ENCODE results near the gene ACTR6. TPM values are rescaled to one million over a fixed set of nuclear protein-coding genes. Genes with fewer than 3 reads are reported as not detected.
"Not testable (repeated sequence)": the region's sequence is repeated elsewhere in the genome, so short reads cannot be mapped to it uniquely, and the experiment has no call there.

The ACTR6 gene
- total and polyA plus RNA-seq, 2 donors = 36.8 to 39.9 TPM

GRCh38 chr12:100243137-100243536, 42.5 kb downstream of the ACTR6 start:
- Histone ChIP-seq H3K27ac (ENCODE audit: low read depth in 1 of 2, low read length in 1 of 2) (no peak overlapping the region), H3K27me3 (ENCODE audit: control insufficient read depth in 2 of 2, insufficient read depth in 1 of 2, low read length in 1 of 2) (no peaks in the 10 kb centered on the region), H3K9me3 (ENCODE audit: control insufficient read depth in 2 of 2, insufficient read depth in 1 of 2, low read length in 1 of 2) (no peaks in the 10 kb centered on the region), H3K36me3 (ENCODE audit: control insufficient read depth in 2 of 2, insufficient read depth in 2 of 2, low read length in 1 of 2) (no peaks in the 10 kb centered on the region), H3K4me3 (ENCODE audit: low read length in 2 of 2) (no peak overlapping the region), H3K4me1 (ENCODE audit: control insufficient read depth in 2 of 2, insufficient read depth in 2 of 2, low read length in 2 of 2) (no peaks in the 10 kb centered on the region)
- no peak for DNase-seq (ENCODE audit: low read depth in 6 of 9, low spot score in 9 of 9)
- 77% methylated on average over 5 of the region's 5 CpGs for WGBS

- WGBS = 98% methylated on average over 4 of the region's 4 CpGs
- Histone ChIP-seq H3K9me3 (ENCODE audit: control insufficient read depth in 2 of 2, insufficient read depth in 1 of 2, low read length in 1 of 2) (no peaks in the 10 kb centered on the region), H3K4me1 (ENCODE audit: control insufficient read depth in 2 of 2, insufficient read depth in 2 of 2, low read length in 2 of 2) (no peaks in the 10 kb centered on the region), H3K27ac (ENCODE audit: low read depth in 1 of 2, low read length in 1 of 2) (no peak overlapping the region), H3K27me3 (ENCODE audit: control insufficient read depth in 2 of 2, insufficient read depth in 1 of 2, low read length in 1 of 2) (no peaks in the 10 kb centered on the region), H3K36me3 (ENCODE audit: control insufficient read depth in 2 of 2, insufficient read depth in 2 of 2, low read length in 1 of 2) (no peaks in the 10 kb centered on the region), H3K4me3 (ENCODE audit: low read length in 2 of 2) (no peak overlapping the region)
- DNase-seq (ENCODE audit: low read depth in 6 of 9, low spot score in 9 of 9) = no peak
Observed at GRCh38 chr12:100247765-100248164, 47.1 kb downstream of the ACTR6 start.

DNA sequence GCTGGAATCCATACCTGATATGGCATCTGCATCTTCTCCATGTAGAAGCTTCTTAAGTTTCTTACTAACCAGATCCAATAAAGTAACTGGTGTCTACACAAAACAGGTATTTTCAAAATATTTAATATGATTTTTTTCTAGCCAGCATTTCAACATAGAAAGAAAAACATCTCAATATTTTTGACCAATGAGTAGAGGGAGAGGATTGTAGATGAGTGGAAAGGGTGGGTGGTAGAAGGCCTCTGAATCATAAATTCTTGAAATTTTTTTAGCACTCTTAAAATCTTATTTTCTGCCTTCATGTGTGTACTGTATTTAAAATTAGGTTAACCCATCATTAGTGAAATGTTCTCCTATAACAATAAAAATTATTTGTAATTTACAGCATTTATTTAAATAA, 48.3 kb downstream of the ACTR6 start:
- Histone ChIP-seq H3K27me3 (ENCODE audit: control insufficient read depth in 2 of 2, insufficient read depth in 1 of 2, low read length in 1 of 2) (no peaks in the 10 kb centered on the region), H3K4me1 (ENCODE audit: control insufficient read depth in 2 of 2, insufficient read depth in 2 of 2, low read length in 2 of 2) (no peaks in the 10 kb centered on the region), H3K4me3 (ENCODE audit: low read length in 2 of 2) (no peak overlapping the region), H3K36me3 (ENCODE audit: control insufficient read depth in 2 of 2, insufficient read depth in 2 of 2, low read length in 1 of 2) (no peaks in the 10 kb centered on the region), H3K27ac (ENCODE audit: low read depth in 1 of 2, low read length in 1 of 2) (no peak overlapping the region), H3K9me3 (ENCODE audit: control insufficient read depth in 2 of 2, insufficient read depth in 1 of 2, low read length in 1 of 2) (no peaks in the 10 kb centered on the region)
- DNase-seq (ENCODE audit: low read depth in 6 of 9, low spot score in 9 of 9) = no peak

DNA sequence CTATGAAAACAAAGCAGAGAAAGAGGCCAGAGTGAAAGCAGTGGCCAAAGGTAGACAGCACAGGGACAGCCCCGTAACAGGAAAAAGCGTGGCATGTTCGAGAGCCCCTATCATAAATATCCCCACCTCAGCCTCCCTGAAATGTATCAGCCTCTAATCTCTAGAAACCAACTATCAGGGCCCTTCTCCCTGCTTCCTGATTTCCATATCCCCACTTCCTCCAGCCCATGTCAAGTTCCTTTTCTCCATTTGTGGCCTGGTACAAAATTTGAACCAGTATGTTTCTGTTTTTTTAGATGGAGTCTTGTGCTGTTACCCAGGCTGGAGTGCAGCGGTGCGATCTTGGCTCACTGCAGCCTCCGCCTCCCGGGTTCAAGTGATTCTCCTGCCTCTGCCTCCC, 49.3 kb downstream of the ACTR6 start:
- H3K9me3 ChIP-seq (ENCODE audit: control insufficient read depth in 2 of 2, insufficient read depth in 1 of 2, low read length in 1 of 2) = no peaks in the 10 kb centered on the region
- H3K36me3 ChIP-seq (ENCODE audit: control insufficient read depth in 2 of 2, insufficient read depth in 2 of 2, low read length in 1 of 2) = no peaks in the 10 kb centered on the region
- no peak overlapping the region for H3K4me3 ChIP-seq (ENCODE audit: low read length in 2 of 2)
- DNase-seq (ENCODE audit: low read depth in 6 of 9, low spot score in 9 of 9) = no peak
- no peak overlapping the region for H3K27ac ChIP-seq (ENCODE audit: low read depth in 1 of 2, low read length in 1 of 2)
- WGBS = 93% methylated on average over 7 of the region's 7 CpGs
- no peaks in the 10 kb centered on the region for H3K4me1 ChIP-seq (ENCODE audit: control insufficient read depth in 2 of 2, insufficient read depth in 2 of 2, low read length in 2 of 2)
- no peaks in the 10 kb centered on the region for H3K27me3 ChIP-seq (ENCODE audit: control insufficient read depth in 2 of 2, insufficient read depth in 1 of 2, low read length in 1 of 2)

- H3K36me3 ChIP-seq (ENCODE audit: control insufficient read depth in 2 of 2, insufficient read depth in 2 of 2, low read length in 1 of 2) = no peaks in the 10 kb centered on the region
- no peaks in the 10 kb centered on the region for H3K4me1 ChIP-seq (ENCODE audit: control insufficient read depth in 2 of 2, insufficient read depth in 2 of 2, low read length in 2 of 2)
- H3K27ac ChIP-seq (ENCODE audit: low read depth in 1 of 2, low read length in 1 of 2) = no peak overlapping the region
- no peaks in the 10 kb centered on the region for H3K27me3 ChIP-seq (ENCODE audit: control insufficient read depth in 2 of 2, insufficient read depth in 1 of 2, low read length in 1 of 2)
- DNase-seq (ENCODE audit: low read depth in 6 of 9, low spot score in 9 of 9) = no peak
- H3K4me3 ChIP-seq (ENCODE audit: low read length in 2 of 2) = no peak overlapping the region
- no peaks in the 10 kb centered on the region for H3K9me3 ChIP-seq (ENCODE audit: control insufficient read depth in 2 of 2, insufficient read depth in 1 of 2, low read length in 1 of 2)
- WGBS = 93% methylated on average over 2 of the region's 2 CpGs
Observed at GRCh38 chr12:100251917-100252316, 51.3 kb downstream of the ACTR6 start.

- Histone ChIP-seq H3K4me1 (ENCODE audit: control insufficient read depth in 2 of 2, insufficient read depth in 2 of 2, low read length in 2 of 2) (no peaks in the 10 kb centered on the region), H3K27ac (ENCODE audit: low read depth in 1 of 2, low read length in 1 of 2) (no peak overlapping the region), H3K4me3 (ENCODE audit: low read length in 2 of 2) (no peak overlapping the region), H3K9me3 (ENCODE audit: control insufficient read depth in 2 of 2, insufficient read depth in 1 of 2, low read length in 1 of 2) (no peaks in the 10 kb centered on the region), H3K27me3 (ENCODE audit: control insufficient read depth in 2 of 2, insufficient read depth in 1 of 2, low read length in 1 of 2) (no peaks in the 10 kb centered on the region), H3K36me3 (ENCODE audit: control insufficient read depth in 2 of 2, insufficient read depth in 2 of 2, low read length in 1 of 2) (no peaks in the 10 kb centered on the region)
- DNase-seq (ENCODE audit: low read depth in 6 of 9, low spot score in 9 of 9) = no peak
- 100% methylated on average over 1 of the region's 1 CpG for WGBS
Observed at GRCh38 chr12:100253437-100253836, 52.8 kb downstream of the ACTR6 start.

DNA sequence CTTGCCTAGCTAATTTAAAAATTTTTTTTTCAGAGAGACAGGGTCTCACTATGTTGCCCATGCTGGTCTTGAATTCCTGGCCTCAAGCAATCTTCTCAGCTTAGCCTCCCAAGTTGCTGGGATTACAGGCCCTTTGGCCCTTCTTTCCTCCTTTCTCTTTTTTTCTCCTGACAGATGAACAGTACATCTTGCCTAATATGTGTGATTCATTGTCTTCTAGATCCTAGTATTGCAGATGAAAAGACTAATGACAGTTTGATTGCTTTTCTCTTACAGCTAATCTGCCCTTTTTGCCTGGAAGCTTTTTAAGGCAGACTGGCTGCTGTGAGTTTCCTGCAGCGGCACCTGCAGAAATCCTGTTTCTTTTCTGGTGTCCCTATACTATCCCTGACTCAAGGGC, 54.3 kb downstream of the ACTR6 start:
- Histone ChIP-seq H3K4me3 (ENCODE audit: low read length in 2 of 2) (no peak overlapping the region), H3K4me1 (ENCODE audit: control insufficient read depth in 2 of 2, insufficient read depth in 2 of 2, low read length in 2 of 2) (no peaks in the 10 kb centered on the region), H3K27me3 (ENCODE audit: control insufficient read depth in 2 of 2, insufficient read depth in 1 of 2, low read length in 1 of 2) (no peaks in the 10 kb centered on the region), H3K27ac (ENCODE audit: low read depth in 1 of 2, low read length in 1 of 2) (no peak overlapping the region), H3K36me3 (ENCODE audit: control insufficient read depth in 2 of 2, insufficient read depth in 2 of 2, low read length in 1 of 2) (no peaks in the 10 kb centered on the region), H3K9me3 (ENCODE audit: control insufficient read depth in 2 of 2, insufficient read depth in 1 of 2, low read length in 1 of 2) (no peaks in the 10 kb centered on the region)
- DNase-seq (ENCODE audit: low read depth in 6 of 9, low spot score in 9 of 9) = no peak
- WGBS = 100% methylated on average over 1 of the region's 1 CpG

DNA sequence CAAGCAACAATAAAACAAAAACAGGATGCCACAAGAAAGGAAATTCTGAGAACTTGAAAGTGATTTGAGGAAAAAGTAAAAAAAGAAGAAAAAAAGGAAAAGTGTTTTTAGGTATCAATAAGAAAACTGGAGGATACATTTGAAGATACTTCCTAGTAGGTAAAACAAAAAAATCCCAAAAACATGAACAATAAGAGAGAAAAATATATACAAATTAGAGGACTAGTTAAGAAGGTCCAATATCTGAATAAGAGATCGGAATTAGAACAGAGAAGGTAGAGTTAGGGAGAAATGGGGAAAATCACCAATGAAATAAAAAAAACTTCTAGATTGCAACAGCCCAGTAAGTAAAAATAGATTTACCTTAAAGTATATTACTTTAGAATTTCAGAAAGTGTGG, 57.5 kb downstream of the ACTR6 start:
- 100% methylated on average over 1 of the region's 1 CpG for WGBS
- DNase-seq (ENCODE audit: low read depth in 6 of 9, low spot score in 9 of 9) = no peak
- Histone ChIP-seq H3K4me1 (ENCODE audit: control insufficient read depth in 2 of 2, insufficient read depth in 2 of 2, low read length in 2 of 2) (no peaks in the 10 kb centered on the region), H3K4me3 (ENCODE audit: low read length in 2 of 2) (no peak overlapping the region), H3K27ac (ENCODE audit: low read depth in 1 of 2, low read length in 1 of 2) (no peak overlapping the region), H3K27me3 (ENCODE audit: control insufficient read depth in 2 of 2, insufficient read depth in 1 of 2, low read length in 1 of 2) (no peaks in the 10 kb centered on the region), H3K36me3 (ENCODE audit: control insufficient read depth in 2 of 2, insufficient read depth in 2 of 2, low read length in 1 of 2) (no peaks in the 10 kb centered on the region), H3K9me3 (ENCODE audit: control insufficient read depth in 2 of 2, insufficient read depth in 1 of 2, low read length in 1 of 2) (no peaks in the 10 kb centered on the region)

DNA sequence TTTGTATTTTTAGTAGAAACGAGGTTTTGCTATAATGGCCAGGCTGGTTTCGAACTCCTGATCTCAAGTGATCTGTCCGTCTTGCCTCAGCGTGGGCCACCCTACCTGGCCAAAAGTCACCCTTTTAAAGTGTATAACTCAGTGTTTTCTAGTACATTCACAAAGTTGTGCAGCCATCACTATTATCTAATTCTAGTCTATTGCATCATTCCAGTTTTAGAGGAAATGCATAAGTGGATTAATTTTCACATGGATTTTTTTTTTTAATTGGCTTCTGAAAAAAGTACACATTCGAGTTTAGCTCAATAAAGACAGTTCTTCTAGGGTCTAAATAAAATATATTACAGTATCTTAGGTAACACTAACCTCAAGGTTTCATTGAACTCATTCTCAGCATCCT, 62.5 kb downstream of the ACTR6 start:
- Histone ChIP-seq H3K4me3 (ENCODE audit: low read length in 2 of 2) (no peak overlapping the region), H3K27ac (ENCODE audit: low read depth in 1 of 2, low read length in 1 of 2) (no peak overlapping the region), H3K4me1 (ENCODE audit: control insufficient read depth in 2 of 2, insufficient read depth in 2 of 2, low read length in 2 of 2) (peaks cover 0 to 6% of the 10 kb centered on the region in 2 donors), H3K27me3 (ENCODE audit: control insufficient read depth in 2 of 2, insufficient read depth in 1 of 2, low read length in 1 of 2) (no peaks in the 10 kb centered on the region), H3K9me3 (ENCODE audit: control insufficient read depth in 2 of 2, insufficient read depth in 1 of 2, low read length in 1 of 2) (no peaks in the 10 kb centered on the region), H3K36me3 (ENCODE audit: control insufficient read depth in 2 of 2, insufficient read depth in 2 of 2, low read length in 1 of 2) (no peaks in the 10 kb centered on the region)
- 97% methylated on average over 5 of the region's 5 CpGs for WGBS
- DNase-seq (ENCODE audit: low read depth in 6 of 9, low spot score in 9 of 9) = no peak

- not testable (repeated sequence) for H3K9me3 ChIP-seq (ENCODE audit: control insufficient read depth in 2 of 2, insufficient read depth in 1 of 2, low read length in 1 of 2); H3K27me3 ChIP-seq (ENCODE audit: control insufficient read depth in 2 of 2, insufficient read depth in 1 of 2, low read length in 1 of 2); H3K4me3 ChIP-seq (ENCODE audit: low read length in 2 of 2); DNase-seq (ENCODE audit: low read depth in 6 of 9, low spot score in 9 of 9); H3K36me3 ChIP-seq (ENCODE audit: control insufficient read depth in 2 of 2, insufficient read depth in 2 of 2, low read length in 1 of 2); H3K27ac ChIP-seq (ENCODE audit: low read depth in 1 of 2, low read length in 1 of 2)
- 99% methylated on average over 5 of the region's 5 CpGs for WGBS
- peaks cover 3 to 11% of the 10 kb centered on the region in 2 donors for H3K4me1 ChIP-seq (ENCODE audit: control insufficient read depth in 2 of 2, insufficient read depth in 2 of 2, low read length in 2 of 2)
Observed at GRCh38 chr12:100265107-100265506, 64.5 kb downstream of the ACTR6 start.

Data from thymus (tissue), 11 donors.